HG02884 (cell line): ENCODE results near the gene CDH26.
A peak's percentile ranks its signal among the peaks of the same experiment; 100 is the strongest.
"Not testable (repeated sequence)": the region's sequence is repeated elsewhere in the genome, so short reads cannot be mapped to it uniquely, and the experiment has no call there.

ENCODE experiments used
- ATAC-seq: cut with Tn5 transposase; IDR thresholded peaks from one replicate; pipeline ENCODE4 v1.9.1; 2021; ENCODE audit warnings: mild to moderate bottlenecking, moderate library complexity; ENCODE audit not compliant: unreplicated experiment

Gene CDH26

DNA sequence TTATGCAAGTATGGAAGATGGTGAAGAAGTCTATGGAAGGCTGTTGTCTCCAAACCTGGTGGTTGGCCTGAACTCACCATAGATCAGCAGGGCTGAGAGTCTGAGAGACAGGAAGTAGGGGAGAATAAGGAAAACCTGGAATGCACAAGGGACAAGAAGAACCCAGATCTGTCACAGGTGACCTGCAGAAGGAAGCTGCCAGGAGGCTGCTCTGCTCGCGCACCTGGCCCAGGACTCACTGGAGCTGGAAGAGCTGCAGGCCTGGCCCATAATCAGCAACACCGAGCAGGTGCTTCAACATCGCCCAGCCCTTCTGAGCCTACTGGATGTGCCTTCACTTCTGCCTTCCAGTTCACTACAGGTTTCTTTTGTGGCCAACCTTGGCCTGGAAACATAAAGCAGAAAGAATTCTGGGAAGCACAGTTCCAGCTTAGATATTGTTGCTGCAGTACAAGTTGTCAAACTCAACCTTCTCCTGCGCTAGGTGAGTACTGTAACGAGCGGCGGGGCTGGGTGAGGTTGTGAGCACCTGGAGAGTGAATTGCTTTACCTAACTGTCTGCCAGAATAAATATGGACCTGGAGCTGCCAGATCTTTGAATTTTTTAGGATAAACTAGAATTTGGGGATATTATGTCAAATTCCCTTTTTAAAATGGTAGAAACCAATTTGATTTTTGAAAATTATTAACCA is 82.4 kb downstream of the CDH26 start:
- ATAC-seq: no peak

DNA sequence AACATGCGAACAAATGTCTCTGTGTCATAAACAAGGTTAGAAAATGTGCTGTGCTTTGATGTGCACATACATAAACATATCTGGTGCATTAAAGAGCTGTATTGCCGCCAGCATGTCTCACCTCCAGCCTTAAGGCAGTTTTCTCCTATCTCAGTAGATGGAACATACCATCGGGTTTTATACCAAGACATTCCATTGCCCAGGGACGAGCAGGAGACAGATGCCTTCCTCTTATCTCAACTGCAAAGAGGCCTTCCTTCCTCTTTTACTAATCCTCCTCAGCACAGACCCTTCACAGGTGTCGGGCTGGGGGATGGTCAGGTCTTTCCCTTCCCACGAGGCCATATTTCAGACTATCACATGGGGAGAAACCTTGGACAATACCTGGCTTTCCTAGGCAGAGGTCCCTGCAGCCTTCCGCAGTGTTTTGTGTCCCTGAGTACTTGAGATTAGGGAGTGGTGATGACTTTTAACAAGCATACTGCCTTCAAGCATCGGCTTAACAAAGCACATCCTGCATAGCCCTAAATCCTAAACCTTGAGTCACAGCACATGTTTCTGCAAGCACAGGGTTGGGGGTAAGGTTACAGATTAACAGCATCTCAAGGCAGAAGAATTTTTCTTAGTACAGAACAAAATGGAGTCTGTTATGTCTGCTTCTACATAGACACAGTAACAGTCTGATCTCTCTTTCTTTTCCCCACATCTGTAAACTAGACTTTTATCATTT is 83.4 kb downstream of the CDH26 start:
- not testable (repeated sequence) for ATAC-seq

DNA sequence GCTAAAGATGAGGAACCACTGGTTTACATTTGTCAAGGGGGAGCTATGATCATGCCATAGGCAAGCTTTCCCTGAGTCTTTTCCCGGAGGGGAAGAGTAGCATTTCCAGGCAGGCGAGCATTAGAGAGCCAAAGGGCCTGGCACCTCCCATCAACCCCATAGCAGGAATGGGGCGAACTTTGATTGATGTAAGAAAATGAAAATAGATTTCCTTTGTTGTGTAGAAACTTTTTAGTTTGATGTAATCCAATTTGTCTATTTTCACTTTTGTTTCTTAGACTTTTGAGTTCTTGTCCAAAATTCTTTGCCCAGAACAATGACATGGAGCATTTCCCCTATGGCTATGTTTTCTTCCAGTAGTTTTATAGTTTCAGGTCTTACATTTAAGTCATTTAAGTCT is 85.2 kb downstream of the CDH26 start:
- ATAC-seq: no peak

DNA sequence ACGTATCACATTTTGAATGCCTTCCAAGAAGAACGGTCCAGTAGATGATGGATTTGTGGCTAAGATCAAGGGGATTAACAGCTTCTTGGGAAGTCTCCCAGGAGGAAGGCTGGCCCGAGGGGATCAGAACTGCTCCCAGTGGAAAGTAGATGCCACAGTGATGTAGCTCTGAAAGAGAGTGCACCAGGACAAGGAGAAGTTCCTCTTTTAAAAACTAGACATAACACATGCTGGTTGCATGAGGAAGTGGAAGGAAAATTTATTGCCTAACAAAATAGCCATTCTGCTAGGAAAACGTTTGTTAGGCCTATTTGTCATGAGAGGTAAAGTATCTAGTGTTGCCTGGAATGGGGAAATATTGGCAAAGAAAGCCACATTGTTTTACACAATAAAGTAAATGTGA is 87.8 kb downstream of the CDH26 start:
- no peak for ATAC-seq

DNA sequence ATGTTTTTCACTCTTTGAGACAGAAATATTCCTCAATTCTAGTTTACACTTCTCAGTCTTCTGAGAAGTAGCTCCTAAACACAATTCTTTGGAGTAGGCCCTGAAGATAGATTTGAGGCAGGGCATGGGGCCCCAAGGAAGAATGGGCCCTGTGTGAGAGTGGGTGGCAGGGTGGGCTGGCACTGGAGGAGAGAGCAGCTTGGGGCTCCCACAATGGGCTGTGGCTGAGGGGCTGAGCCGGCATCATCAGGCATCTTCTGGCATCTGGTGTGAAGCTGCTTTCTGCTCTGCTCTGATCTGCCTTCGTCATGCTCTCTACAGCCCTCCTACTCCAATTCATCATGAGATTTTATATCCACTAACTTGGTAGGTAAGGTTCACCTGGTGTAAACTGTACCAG is 88.2 kb downstream of the CDH26 start:
- ATAC-seq: no peak

DNA sequence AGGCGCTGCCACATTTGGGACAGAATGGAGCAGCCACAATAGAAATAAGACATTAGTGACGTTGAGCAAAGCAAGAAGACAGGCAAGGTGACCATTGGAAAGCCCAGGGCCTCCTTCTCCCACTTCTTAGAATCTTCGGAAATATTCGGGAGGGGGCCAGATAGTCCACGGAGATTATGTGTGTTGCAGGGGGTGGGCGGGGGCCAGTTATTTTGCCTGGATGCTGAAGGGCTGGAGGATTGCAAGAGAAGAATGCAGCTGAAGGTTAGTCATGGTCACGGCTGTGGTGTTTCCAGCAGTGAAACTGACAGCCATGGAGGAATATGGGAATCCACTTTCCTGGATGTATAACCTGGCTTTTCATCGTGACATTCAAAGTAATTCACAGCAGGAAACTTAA is 88.6 kb downstream of the CDH26 start:
- no peak for ATAC-seq

DNA sequence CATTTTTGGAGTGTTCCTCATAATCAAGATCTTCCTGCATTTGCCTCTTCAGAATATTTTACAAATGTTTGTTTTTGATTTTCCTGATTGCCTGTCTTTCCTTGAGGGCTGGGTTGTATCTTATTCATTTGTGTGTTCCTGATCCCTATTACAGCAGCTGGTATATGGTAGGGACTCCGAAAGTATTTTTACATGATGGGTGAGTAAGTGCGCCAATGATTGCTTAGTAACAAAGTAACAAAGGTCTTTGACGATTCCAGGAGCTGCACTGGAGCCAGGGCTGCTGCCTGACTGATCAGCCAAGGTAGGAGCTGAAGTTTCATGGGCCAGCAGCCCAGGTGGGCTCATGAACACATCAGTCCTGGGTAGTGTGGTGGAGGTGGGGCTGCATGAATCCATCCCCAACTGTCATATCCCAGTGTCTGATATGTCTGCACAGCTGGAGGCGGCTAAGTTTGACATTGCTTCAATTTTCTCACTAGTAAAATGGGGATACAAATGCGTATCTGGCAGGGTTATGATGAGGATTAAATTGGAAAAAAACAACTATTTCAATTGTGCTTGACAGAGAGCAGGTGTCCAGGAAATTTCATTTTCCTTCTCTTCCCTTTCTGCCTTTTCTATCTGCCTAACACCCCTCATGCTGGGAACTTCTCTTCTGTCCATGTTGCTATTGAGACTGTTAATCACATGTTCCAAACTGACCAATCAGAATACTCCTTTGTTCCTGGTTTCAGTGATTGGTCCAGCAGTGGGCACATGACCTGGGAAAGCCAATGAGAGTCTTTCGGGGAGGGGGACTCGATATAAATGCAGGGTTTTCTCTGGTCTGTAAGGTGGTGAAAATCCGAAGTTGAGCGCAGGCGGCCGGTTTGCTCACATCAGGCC is 90.7 kb downstream of the CDH26 start:
- no peak for ATAC-seq

DNA sequence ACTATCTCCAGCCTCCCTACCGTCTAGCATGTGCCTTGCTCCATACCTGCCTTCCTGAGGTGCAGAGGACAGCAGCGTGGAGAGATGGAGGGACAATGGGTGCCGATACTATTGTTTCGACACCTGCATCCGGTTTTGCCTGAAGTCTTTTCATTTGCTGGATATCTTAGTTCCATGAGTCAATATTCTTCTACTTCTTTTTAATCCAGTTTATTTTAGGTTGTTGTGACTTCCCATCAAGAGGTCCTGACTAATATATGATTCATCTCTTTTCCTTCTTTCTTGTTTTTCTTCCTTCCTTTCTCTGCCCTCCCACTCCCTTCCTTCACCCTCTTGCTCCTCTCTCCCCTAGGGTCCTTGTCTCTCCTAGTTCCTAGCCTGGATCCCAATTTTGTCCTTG is 91.4 kb downstream of the CDH26 start:
- ATAC-seq: no peak

DNA sequence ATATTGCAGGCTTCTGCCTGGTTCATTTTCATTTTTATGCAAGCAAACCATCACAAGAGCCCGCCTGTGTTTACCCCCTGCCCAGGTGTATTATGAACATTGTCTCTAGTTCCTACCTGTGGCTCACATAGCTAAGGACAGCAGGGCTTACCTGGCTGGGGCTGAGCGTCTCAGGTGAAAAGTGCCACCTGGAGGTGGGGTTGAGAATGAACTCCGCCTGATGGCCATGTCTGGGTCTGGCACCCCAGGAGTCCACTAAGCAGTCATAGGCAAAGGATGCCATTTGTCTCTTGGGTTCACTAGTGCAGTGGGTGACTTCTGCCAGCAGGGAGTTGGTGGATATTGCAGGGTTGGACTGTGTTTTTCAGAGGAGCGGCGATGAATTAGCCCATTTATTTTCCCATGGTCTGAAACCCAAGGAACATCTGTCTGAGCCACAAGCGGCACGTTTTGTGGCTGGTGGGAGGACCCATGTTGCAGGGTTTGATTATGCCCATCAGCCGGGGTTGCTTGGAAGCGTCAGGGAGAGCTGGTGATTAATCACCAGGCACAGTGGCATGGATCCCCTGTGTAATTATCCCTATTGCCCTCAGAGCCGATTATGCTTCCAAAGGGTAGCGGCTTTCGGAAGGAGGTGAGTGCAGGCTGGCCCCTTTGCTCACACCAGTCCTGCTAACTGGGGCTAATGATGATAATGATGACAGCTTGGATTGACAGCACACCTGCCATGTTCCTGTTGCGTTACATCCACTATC is 92.1 kb downstream of the CDH26 start:
- ATAC-seq: no peak

DNA sequence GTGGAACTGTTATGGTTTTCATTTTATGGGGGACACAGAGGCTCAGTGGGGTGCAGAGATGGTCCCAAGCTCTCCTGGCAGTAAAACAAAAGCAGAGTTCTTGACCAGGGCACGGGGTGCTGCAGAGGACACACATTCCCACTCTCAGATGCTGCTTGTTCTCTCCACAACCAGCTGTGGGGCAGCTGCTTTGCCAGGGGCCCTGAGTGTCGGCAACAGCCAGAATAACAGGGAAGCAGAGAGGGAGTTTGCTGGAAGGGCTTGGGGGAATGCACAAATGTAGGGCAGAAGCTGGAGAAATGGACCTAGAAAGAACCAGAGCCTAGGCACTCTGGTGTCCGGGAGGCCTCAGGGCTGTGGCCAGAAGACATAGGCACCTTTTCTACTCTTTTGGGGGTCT is 93.7 kb downstream of the CDH26 start:
- ATAC-seq: no peak

DNA sequence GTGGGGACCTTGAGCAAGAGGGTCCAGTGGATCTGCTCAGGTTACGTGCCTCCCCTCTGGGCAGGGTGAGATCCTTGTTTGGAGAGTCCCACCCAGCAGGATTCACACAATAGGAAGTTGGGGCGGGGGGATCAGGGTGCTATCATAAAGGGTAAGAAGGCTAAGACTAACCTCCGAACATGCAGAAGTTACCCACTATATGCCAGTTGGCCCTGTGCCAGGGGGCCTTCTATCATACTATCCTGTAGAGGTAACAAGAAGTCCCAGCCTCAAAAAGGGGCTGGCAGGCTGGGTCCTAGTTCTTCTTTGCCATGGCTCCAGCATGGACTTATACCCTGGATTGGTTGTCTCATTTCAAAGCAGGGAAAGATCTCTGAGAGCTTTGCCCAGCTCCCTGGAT is 94.1 kb downstream of the CDH26 start:
- no peak for ATAC-seq

DNA sequence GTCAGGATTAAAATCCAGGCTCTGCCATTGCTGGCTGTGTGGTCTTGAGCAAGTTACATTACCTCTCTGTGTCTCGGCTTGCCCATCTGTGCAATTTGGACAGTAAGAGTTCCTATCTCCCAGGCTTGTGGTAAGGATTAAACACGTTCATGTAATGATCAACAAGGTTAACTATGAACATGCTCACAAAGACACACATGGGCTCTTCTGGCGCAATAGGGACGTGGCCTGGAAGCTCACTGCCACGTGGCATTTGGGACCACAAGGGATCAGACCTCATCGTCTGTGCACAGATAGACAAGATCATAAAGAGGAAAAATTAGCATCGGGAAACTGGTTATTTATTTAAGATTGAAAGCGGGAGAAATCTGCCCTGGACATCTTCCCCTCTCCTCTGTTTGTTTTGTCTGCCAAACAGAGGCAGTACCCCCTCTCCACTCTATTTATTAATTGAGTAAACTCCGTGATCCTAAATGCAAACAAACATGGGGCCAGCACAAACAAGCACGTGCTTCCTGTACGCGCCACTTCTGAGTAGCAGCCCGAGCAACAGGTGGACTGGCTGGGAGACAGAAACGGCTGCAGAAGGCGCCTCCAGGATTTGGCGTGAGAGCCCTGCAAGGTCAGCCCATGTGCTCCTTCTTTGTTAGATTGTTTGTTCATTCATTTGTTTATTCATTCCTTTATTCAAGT is 95.0 kb downstream of the CDH26 start:
- ATAC-seq: no peak

DNA sequence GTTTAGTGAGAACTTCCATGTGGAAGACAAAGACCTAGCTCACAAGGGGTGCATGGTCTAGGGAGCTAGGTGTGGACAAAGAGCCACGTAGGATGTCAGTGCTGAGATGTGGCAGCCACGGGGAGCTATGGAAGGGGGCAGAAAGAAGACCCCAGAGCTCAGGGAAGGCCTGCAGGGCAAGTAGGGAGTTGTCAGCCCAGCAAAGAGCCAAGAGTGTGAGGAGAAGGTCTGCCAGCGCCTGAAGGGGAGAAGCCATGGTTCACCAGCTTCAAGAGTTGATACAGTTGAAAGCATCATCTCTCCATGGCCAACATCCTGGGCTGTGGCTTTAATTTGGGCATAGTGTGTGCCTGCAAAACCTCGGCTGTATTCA is 95.6 kb downstream of the CDH26 start:
- no peak for ATAC-seq

DNA sequence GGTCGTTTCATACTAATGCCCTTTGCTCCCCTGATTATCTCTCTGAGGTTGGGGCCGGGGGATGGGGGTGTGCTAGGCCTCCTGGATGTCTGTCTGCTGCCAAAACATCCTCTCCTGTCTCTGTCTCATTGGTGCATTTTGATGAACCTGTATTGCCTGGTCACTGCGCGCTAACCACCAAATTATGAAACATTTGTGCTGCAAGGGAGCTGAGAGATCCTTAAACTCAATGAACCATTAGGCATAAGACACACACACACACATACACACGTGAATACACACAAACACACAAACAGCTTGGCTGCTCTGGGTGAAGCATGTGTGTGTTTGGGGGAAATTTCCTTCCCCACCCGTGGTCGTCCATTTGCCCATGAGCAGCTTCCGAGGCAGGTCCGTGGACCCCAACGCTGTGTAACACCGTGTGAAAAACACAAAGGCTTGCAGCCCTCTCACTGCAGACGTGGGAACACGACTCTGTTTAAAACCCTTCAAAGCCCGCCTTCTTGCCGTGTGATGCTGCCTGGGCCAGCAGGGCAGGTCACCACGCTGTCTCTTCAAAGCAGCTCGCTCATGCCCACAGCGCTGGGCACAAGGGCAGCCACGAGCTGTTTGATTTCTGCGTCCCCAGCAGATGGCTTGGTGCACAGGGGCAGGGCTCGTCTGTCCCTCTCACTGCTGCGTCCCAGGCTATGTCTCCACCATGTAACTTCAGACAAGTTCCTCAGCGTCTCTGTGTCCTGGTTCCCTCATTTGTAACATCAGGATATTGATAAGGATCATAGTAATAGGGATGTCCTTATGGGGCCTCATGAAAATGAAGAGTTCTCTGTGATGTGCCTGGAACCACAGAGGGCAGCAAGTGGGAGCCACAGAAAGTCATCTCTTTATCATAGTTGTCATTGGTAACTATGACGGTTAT is 96.8 kb downstream of the CDH26 start:
- no peak for ATAC-seq

DNA sequence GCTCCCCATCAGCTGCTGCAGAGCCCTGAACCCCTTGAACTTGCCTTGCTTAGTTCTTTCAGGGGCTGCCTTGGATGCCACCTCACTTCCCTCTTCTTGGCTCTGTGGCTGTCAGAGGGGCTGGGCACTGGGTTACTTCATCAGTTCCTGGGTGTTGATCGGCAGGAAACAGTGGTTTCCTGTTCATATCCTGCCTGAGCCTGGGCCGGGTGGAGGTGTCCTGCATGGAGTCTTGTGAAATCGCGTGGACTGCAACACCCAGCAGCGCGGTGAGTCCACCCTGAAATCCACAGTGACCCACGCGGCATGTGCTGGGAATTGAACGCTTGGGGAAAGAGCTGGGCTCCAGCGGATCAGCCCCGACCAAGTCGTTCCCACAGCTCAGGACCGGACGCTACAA is 97.5 kb downstream of the CDH26 start:
- peak; percentile 41 for ATAC-seq

DNA sequence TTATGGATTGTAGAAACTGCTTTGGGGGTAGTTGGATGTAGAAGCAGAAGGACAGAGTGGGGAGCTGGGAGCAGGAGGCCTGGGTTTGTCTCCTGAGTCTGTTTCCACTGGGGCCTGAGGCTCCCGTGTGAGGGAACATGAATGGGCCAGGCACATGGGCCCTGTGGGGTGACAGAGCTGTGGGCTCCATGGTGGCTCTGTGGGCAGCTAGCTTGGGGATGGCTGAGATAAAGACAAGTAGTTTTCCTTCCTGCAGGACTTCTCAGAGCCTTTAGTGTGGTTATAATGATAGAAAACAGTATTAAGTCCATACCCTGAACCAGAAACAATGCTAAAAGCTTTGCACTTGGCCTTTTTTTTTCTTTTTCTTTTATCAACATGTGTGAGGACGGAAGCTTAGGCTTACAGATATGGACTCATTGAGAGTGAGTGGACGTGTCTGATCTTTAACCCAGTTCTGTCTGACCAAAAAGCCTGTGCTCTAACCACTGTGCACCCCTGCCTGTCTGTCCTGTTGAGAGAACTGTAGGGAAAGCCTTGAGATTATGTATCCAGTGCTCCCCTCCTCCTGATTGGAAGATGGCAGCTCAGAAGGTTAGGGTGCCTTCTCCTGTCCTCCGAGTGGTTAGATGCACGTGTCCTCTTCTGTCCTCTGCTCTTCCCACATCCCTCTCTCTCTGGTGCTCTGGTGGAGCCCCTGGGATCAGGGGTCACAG is 98.3 kb downstream of the CDH26 start:
- ATAC-seq: no peak

DNA sequence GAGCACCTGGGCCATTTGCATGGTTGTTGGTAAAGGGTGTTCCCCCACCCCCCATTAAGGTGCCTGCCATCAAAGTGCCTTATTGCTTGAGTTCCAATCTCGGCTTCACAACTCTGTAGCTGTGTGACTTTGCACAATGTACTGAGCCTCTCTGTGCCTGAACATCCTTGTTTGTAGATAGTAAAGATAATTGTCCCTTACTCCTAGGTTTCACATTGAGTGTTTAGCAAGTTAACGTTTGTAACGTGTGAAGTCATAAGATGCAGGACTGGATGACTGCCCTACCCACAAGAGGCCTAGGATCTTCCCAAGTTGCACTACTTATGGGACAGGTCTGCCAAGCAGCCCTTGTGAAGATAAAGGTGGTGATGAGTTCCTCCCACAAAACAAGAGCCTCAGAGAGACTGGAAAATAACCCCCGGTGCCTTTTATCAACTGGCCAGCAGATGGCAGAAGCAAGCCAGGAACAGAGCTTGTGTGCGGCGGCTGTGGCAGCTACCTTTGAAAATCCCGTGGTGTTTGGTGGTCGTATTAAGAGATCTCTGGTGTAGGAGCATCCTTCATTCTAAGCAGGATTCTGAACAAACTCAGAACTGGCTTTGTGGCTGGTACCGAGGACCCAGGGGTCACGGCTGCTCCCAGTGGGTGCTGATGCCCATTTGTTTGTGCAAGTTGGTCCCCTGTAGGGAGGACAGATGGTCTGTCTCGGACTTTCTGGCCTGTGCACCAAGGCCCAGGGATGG is 99.1 kb downstream of the CDH26 start:
- peak; percentile 64 for ATAC-seq
